K562 (cell line): Measurements from ENCODE around the gene DYNLT4. TPM values are rescaled to one million over a fixed set of nuclear protein-coding genes. Genes with fewer than 3 reads are reported as not detected.

Experiments
- BRCA1 ChIP-seq, 2 experiments: fragments of 450-650 bp in 1 of 2; sonication (generic) in 1 of 2; formaldehyde crosslinking in 1 of 2; IDR thresholded peaks; 2 replicates each; pipeline versions ENCODE4 v1.5.0 to v1.6.1; 2017 to 2020; ENCODE audit warnings: mild to moderate bottlenecking in 1 of 2, missing genetic modification reagents in 1 of 2
- CBFA2T2 ChIP-seq: fragments of 450-650 bp; conservative IDR thresholded peaks from 2 replicates; pipeline ENCODE4 v1.6.1; 2017; ENCODE audit warnings: mild to moderate bottlenecking
- CHAMP1 ChIP-seq: fragments of 450-650 bp; IDR thresholded peaks from 2 replicates; pipeline ENCODE4 v1.6.1; 2016; ENCODE audit warnings: mild to moderate bottlenecking
- DPF2 ChIP-seq: fragments of 450-650 bp; IDR thresholded peaks from 2 replicates; pipeline ENCODE4 v1.6.1; 2016
- EWSR1 ChIP-seq: fragments of 450-650 bp; IDR thresholded peaks from 2 replicates; pipeline ENCODE4 v1.6.1; 2018; ENCODE audit warnings: borderline replicate concordance, mild to moderate bottlenecking, low read depth, moderate library complexity; ENCODE audit not compliant: partially characterized antibody
- GATA2 ChIP-seq: sonication (generic); formaldehyde crosslinking; IDR thresholded peaks from 2 replicates; pipeline ENCODE4 v1.4.0; 2020; ENCODE audit warnings: mild to moderate bottlenecking, missing genetic modification reagents
- GTF2F1 ChIP-seq: IDR thresholded peaks from 2 replicates; pipeline ENCODE4 v1.6.1; 2011; ENCODE audit warnings: low read depth, low read length, improper control_type of control experiment
- MECOM ChIP-seq: fragments of 250-450 bp; sonication (Bioruptor Pico); IDR thresholded peaks from 2 replicates; pipeline ENCODE4 v1.8.0; 2022; ENCODE audit warnings: inconsistent platforms
- MIER1 ChIP-seq: fragments of 450-650 bp; IDR thresholded peaks from 2 replicates; pipeline ENCODE4 v1.6.1; 2016; ENCODE audit warnings: antibody characterized with exemption, mild to moderate bottlenecking, low read depth
- NCOR1 ChIP-seq: fragments of 450-650 bp; IDR thresholded peaks from 2 replicates; pipeline ENCODE4 v1.6.1; 2016; ENCODE audit warnings: mild to moderate bottlenecking, moderate library complexity
- PCBP1 ChIP-seq: fragments of 200-400 bp; formaldehyde crosslinking; IDR thresholded peaks from 2 replicates; pipeline ENCODE4 v1.6.1; 2018; ENCODE audit warnings: mild to moderate bottlenecking, low read depth, low read length; ENCODE audit not compliant: poor library complexity, severe bottlenecking
- RREB1 ChIP-seq: fragments of 250-450 bp; sonication (Bioruptor Pico); IDR thresholded peaks from 2 replicates; pipeline ENCODE4 v1.4.0; 2020
- SMAD2 ChIP-seq: fragments of 150-350 bp; IDR thresholded peaks from 2 replicates; pipeline ENCODE4 v1.6.1; 2014; ENCODE audit warnings: low read depth, mild to moderate bottlenecking, low read length
- SMARCE1 ChIP-seq: fragments of 450-650 bp; IDR thresholded peaks from 2 replicates; pipeline ENCODE4 v1.7.1; 2016; ENCODE audit warnings: mild to moderate bottlenecking
- SRSF7 ChIP-seq: fragments of 200-400 bp; formaldehyde crosslinking; optimal IDR thresholded peaks from 2 replicates; pipeline ENCODE3; 2017; ENCODE audit warnings: mild to moderate bottlenecking, low read depth, low read length
- TSHZ1 ChIP-seq: fragments of 250-450 bp; sonication (Bioruptor Pico); IDR thresholded peaks from 2 replicates; pipeline ENCODE4 v1.4.0; 2020; ENCODE audit warnings: mild to moderate bottlenecking, moderate library complexity
- ZNF695 ChIP-seq: fragments of 450-650 bp; formaldehyde crosslinking; IDR thresholded peaks from 2 replicates; pipeline ENCODE4 v1.4.0; 2020; ENCODE audit warnings: mild to moderate bottlenecking, moderate library complexity
- polyA plus RNA-seq, 8 experiments: library from polyadenylated mRNA; depleted of rRNA in 4 of 8; stranded (reverse) in 5 of 8; unstranded in 3 of 8; fragments of >200 nt; fragmentation: Nextera tagmentation in 2 of 8; fragmentation: Illumina TruSeq in 1 of 8; extraction: Ambion mirVana in 2 of 8; extraction: Trizol in 1 of 8; gene quantifications; 2 replicates each; pipeline versions ENCODE4 v1.2.1 to v1.2.3, GENCODE V29; 2011 to 2014; ENCODE audit warnings: inconsistent platforms in 1 of 8, missing spikeins in 1 of 8
- total RNA-seq, 7 experiments: library from RNA; depleted of rRNA in 6 of 7; stranded (reverse); fragments of >200 nt in 6 of 7; fragmentation: Illumina TruSeq in 2 of 7; extraction: Trizol in 2 of 7; gene quantifications; 2 replicates each; pipeline versions ENCODE4 v1.2.1 to v1.2.3, GENCODE V29; 2011 to 2021; ENCODE audit warnings: low replicate concordance in 1 of 7

Gene DYNLT4
- total and polyA plus RNA-seq, 9 of the 15 experiments (the other 6 are each of a cell fraction or from before 2014, with no cell fraction given): 0.29 to 0.73 TPM; not detected in 7

GRCh38 chr1:44819608-44820327 lies 12.6 kb upstream of the DYNLT4 start (continued):
- TF ChIP-seq PCBP1 (no peak), SMAD2 (no peak), BRCA1 (IDR thresholded peaks at IDR 0.05) (no peak), BRCA1 (CRISPR knock-in tag; IDR thresholded peaks at IDR 0.05) (no peak), MIER1 (no peak), GTF2F1 (peak; percentile 100), CBFA2T2 (peak; percentile 26; the same call in 1 of the 2 replicates), TSHZ1 (CRISPR knock-in tag) (no peak), EWSR1 (no peak), ZNF695 (CRISPR knock-in tag) (peak; percentile 90; the same call in 1 of the 2 replicates), GATA2 (CRISPR knock-in tag) (no peak; the same call in 1 of the 2 replicates), SMARCE1 (0 out of 2 replicates have a peak, but pooled peaks have one; percentile 8), RREB1 (CRISPR knock-in tag) (peak; percentile 66; the same call in 1 of the 2 replicates), NCOR1 (peak; percentile 97), SRSF7 (no peak), MECOM (peak; percentile 80), DPF2 (peak; percentile 55), CHAMP1 (no peak)
